ENCODE results near the gene SMIM7. TPM values are rescaled to one million over a fixed set of nuclear protein-coding genes. Genes with fewer than 3 reads are reported as not detected.

SMIM7 gene
- total RNA-seq, 2 experiments from 2014 or later, result 55.4 to 60.0 TPM

GRCh38 chr19:16625163-16625958 is 34.6 kb downstream of the SMIM7 start:
- CTCF ChIA-PET, result interaction anchor here (1.0 kb wide), 1 partner anchor 37 kb away, joined by 3 read pairs; no protein-coding TSS in a partner anchor
- H3K27ac Mint-ChIP-seq, result no peak overlapping the region
- no peak for DNase-seq
- no peaks in the 10 kb centered on the region for H3K27me3 Mint-ChIP-seq
- peaks cover 53% of the 10 kb centered on the region for H3K4me1 Mint-ChIP-seq
- H3K4me3 Mint-ChIP-seq, result no peak overlapping the region
- peaks cover 14% of the 10 kb centered on the region for H3K36me3 Mint-ChIP-seq
- H3K9me3 Mint-ChIP-seq (ENCODE audit: low read depth), result no peaks in the 10 kb centered on the region
- no peak for ATAC-seq

- Mint-ChIP-seq H3K36me3 (peaks cover 10% of the 10 kb centered on the region), H3K4me3 (no peak overlapping the region), H3K9me3 (ENCODE audit: low read depth) (no peaks in the 10 kb centered on the region), H3K4me1 (peaks cover 56% of the 10 kb centered on the region), H3K27ac (no peak overlapping the region), H3K27me3 (no peaks in the 10 kb centered on the region)
- DNase-seq (no peak), ATAC-seq (no peak)
- CTCF ChIA-PET, result interaction anchor here (0.7 to 1.4 kb wide), 3 partner anchors 16 to 36 kb away, joined by 3 read pairs; no protein-coding TSS in a partner anchor
These were observed 35.7 kb downstream of the SMIM7 start for GRCh38 chr19:16624236-16624635.

GRCh38 chr19:16623576-16623975 is 36.4 kb downstream of the SMIM7 start:
- Mint-ChIP-seq H3K36me3 (peaks cover 10% of the 10 kb centered on the region), H3K4me1 (peaks cover 58% of the 10 kb centered on the region), H3K27ac (peak overlapping the region; percentile 1), H3K9me3 (ENCODE audit: low read depth) (no peaks in the 10 kb centered on the region), H3K4me3 (no peak overlapping the region), H3K27me3 (no peaks in the 10 kb centered on the region)
- ATAC-seq (no peak), DNase-seq (no peak)
- CTCF ChIA-PET, result interaction anchor here (1.4 kb wide), 1 partner anchor 30 kb away, joined by 3 read pairs; no protein-coding TSS in a partner anchor

GRCh38 chr19:16623066-16623465 is 36.9 kb downstream of the SMIM7 start:
- ATAC-seq (no peak), DNase-seq (no peak)
- Mint-ChIP-seq H3K4me3 (no peak overlapping the region), H3K36me3 (peaks cover 10% of the 10 kb centered on the region), H3K4me1 (peaks cover 58% of the 10 kb centered on the region), H3K27ac (peak overlapping the region; percentile 1), H3K9me3 (ENCODE audit: low read depth) (no peaks in the 10 kb centered on the region), H3K27me3 (no peaks in the 10 kb centered on the region)
- CTCF ChIA-PET, result no interaction called here

- no peaks in the 10 kb centered on the region for H3K9me3 Mint-ChIP-seq (ENCODE audit: low read depth)
- no peaks in the 10 kb centered on the region for H3K27me3 Mint-ChIP-seq
- DNase-seq, result no peak
- H3K4me3 Mint-ChIP-seq, result no peak overlapping the region
- no peak overlapping the region for H3K27ac Mint-ChIP-seq
- peaks cover 62% of the 10 kb centered on the region for H3K4me1 Mint-ChIP-seq
- CTCF ChIA-PET, result no interaction called here
- ATAC-seq, result no peak
- peaks cover 10% of the 10 kb centered on the region for H3K36me3 Mint-ChIP-seq
These were observed 38.7 kb downstream of the SMIM7 start for GRCh38 chr19:16621165-16621800.

GRCh38 chr19:16620584-16620983 is 39.4 kb downstream of the SMIM7 start:
- peaks cover 8% of the 10 kb centered on the region for H3K36me3 Mint-ChIP-seq
- CTCF ChIA-PET, result no interaction called here
- no peak overlapping the region for H3K4me3 Mint-ChIP-seq
- no peaks in the 10 kb centered on the region for H3K27me3 Mint-ChIP-seq
- H3K4me1 Mint-ChIP-seq, result peaks cover 60% of the 10 kb centered on the region
- no peaks in the 10 kb centered on the region for H3K9me3 Mint-ChIP-seq (ENCODE audit: low read depth)
- DNase-seq (no peak), ATAC-seq (no peak)
- H3K27ac Mint-ChIP-seq, result no peak overlapping the region

- peaks cover 3% of the 10 kb centered on the region for H3K36me3 Mint-ChIP-seq
- H3K4me1 Mint-ChIP-seq, result peaks cover 60% of the 10 kb centered on the region
- CTCF ChIA-PET, result no interaction called here
- no peaks in the 10 kb centered on the region for H3K27me3 Mint-ChIP-seq
- DNase-seq, result no peak
- H3K27ac Mint-ChIP-seq, result no peak overlapping the region
- H3K9me3 Mint-ChIP-seq (ENCODE audit: low read depth), result no peaks in the 10 kb centered on the region
- no peak for ATAC-seq
- no peak overlapping the region for H3K4me3 Mint-ChIP-seq
These were observed 39.9 kb downstream of the SMIM7 start for GRCh38 chr19:16620018-16620417.

- CTCF ChIA-PET, result no interaction called here
These were observed 40.5 kb downstream of the SMIM7 start for GRCh38 chr19:16619457-16619856.

GRCh38 chr19:16618248-16618647 is 41.7 kb downstream of the SMIM7 start:
- DNase-seq, result no peak
- CTCF ChIA-PET, result no interaction called here
- no peaks in the 10 kb centered on the region for H3K36me3 Mint-ChIP-seq
- no peaks in the 10 kb centered on the region for H3K27me3 Mint-ChIP-seq
- no peaks in the 10 kb centered on the region for H3K9me3 Mint-ChIP-seq (ENCODE audit: low read depth)
- H3K4me1 Mint-ChIP-seq, result peaks cover 61% of the 10 kb centered on the region
- H3K4me3 Mint-ChIP-seq, result no peak overlapping the region
- ATAC-seq, result no peak
- H3K27ac Mint-ChIP-seq, result no peak overlapping the region

More at GRCh38 chr19:16619457-16619856, 40.5 kb downstream of the SMIM7 start:
- Mint-ChIP-seq H3K36me3 (no peaks in the 10 kb centered on the region), H3K4me1 (peaks cover 64% of the 10 kb centered on the region), H3K27ac (peak overlapping the region; percentile 15), H3K4me3 (no peak overlapping the region), H3K27me3 (no peaks in the 10 kb centered on the region), H3K9me3 (ENCODE audit: low read depth) (no peaks in the 10 kb centered on the region)
- DNase-seq, result no peak
- ATAC-seq, result no peak

- Mint-ChIP-seq H3K36me3 (no peaks in the 10 kb centered on the region), H3K9me3 (ENCODE audit: low read depth) (no peaks in the 10 kb centered on the region), H3K27me3 (no peaks in the 10 kb centered on the region), H3K27ac (peak overlapping the region; percentile 72), H3K4me1 (peaks cover 58% of the 10 kb centered on the region), H3K4me3 (no peak overlapping the region)
- DNase-seq, result no peak
- ATAC-seq, result no peak
- CTCF ChIA-PET, result interaction anchor here (0.6 to 0.8 kb wide), 2 partner anchors 14 to 505 kb away, joined by 3 read pairs; no protein-coding TSS in a partner anchor
These were observed 44.1 kb downstream of the SMIM7 start for GRCh38 chr19:16615808-16616207.

- CTCF ChIA-PET, result no interaction called here
- Mint-ChIP-seq H3K36me3 (no peaks in the 10 kb centered on the region), H3K4me3 (peak overlapping the region; percentile 27), H3K27me3 (no peaks in the 10 kb centered on the region), H3K4me1 (peaks cover 59% of the 10 kb centered on the region), H3K27ac (peak overlapping the region; percentile 72), H3K9me3 (ENCODE audit: low read depth) (no peaks in the 10 kb centered on the region)
- DNase-seq, result no peak
- ATAC-seq, result no peak
These were observed 45.0 kb downstream of the SMIM7 start for GRCh38 chr19:16614941-16615340.

- H3K27me3 Mint-ChIP-seq, result no peaks in the 10 kb centered on the region
- DNase-seq (no peak), ATAC-seq (no peak)
- H3K9me3 Mint-ChIP-seq (ENCODE audit: low read depth), result no peaks in the 10 kb centered on the region
- peak overlapping the region; percentile 3 for H3K27ac Mint-ChIP-seq
- H3K4me1 Mint-ChIP-seq, result peaks cover 52% of the 10 kb centered on the region
- H3K36me3 Mint-ChIP-seq, result no peaks in the 10 kb centered on the region
- CTCF ChIA-PET, result interaction anchor here (1.0 to 1.5 kb wide), 3 partner anchors 14 to 86 kb away, joined by 4 to 5 read pairs (median 4); partner anchors contain the start of gene MED26
- H3K4me3 Mint-ChIP-seq, result no peak overlapping the region
These were observed 46.1 kb downstream of the SMIM7 start for GRCh38 chr19:16613841-16614240.

GRCh38 chr19:16612636-16613035 is 47.3 kb downstream of the SMIM7 start:
- H3K27ac Mint-ChIP-seq, result no peak overlapping the region
- ATAC-seq (no peak), DNase-seq (no peak)
- peaks cover 63% of the 10 kb centered on the region for H3K4me1 Mint-ChIP-seq
- H3K27me3 Mint-ChIP-seq, result no peaks in the 10 kb centered on the region
- CTCF ChIA-PET, result interaction anchor here (0.9 to 1.5 kb wide), 7 partner anchors 12 to 85 kb away, joined by 3 to 5 read pairs (median 3); no protein-coding TSS in a partner anchor
- H3K9me3 Mint-ChIP-seq (ENCODE audit: low read depth), result no peaks in the 10 kb centered on the region
- H3K4me3 Mint-ChIP-seq, result no peak overlapping the region
- H3K36me3 Mint-ChIP-seq, result no peaks in the 10 kb centered on the region

- ATAC-seq (no peak), DNase-seq (no peak)
- Mint-ChIP-seq H3K9me3 (ENCODE audit: low read depth) (no peaks in the 10 kb centered on the region), H3K4me3 (no peak overlapping the region), H3K27ac (no peak overlapping the region), H3K4me1 (peaks cover 52% of the 10 kb centered on the region), H3K27me3 (no peaks in the 10 kb centered on the region), H3K36me3 (no peaks in the 10 kb centered on the region)
- CTCF ChIA-PET, result interaction anchor here (0.8 kb wide), 1 partner anchor 24 kb away, joined by 3 read pairs; no protein-coding TSS in a partner anchor
These were observed 48.8 kb downstream of the SMIM7 start for GRCh38 chr19:16611121-16611520.

All from activated CD8-positive, alpha-beta memory T cell treated with anti-CD3 and anti-CD28 coated beads, Interleukin-2, amount 10 ng/mL, durations not matched to agents 7 days and 5 days (primary cell).